GM13976 (cell line): ENCODE measurements around the gene TLE5.

Source experiments
- DNase-seq: peaks from one replicate; pipeline ENCODE4 v3.0.0; 2012; ENCODE audit warnings: low spot score
- CTCF ChIP-seq: IDR thresholded peaks from 2 replicates; pipeline ENCODE4 v1.5.1; 2012; ENCODE audit warnings: borderline replicate concordance, mild to moderate bottlenecking; ENCODE audit not compliant: insufficient read depth; ENCODE audit errors: extremely low read depth, missing control alignments, control extremely low read depth
- in situ Hi-C: fragments of 300-500 bp; cut with MboI; formaldehyde crosslinking; loops from one replicate; pipeline ENCODE4 v1.12.0; 2022; ENCODE audit warnings: low sequenced_read_pairs, mixed read lengths, inconsistent platforms; ENCODE audit not compliant: unreplicated experiment

Gene TLE5

GRCh38 chr19:3062165-3063105 is at the start of gene TLE5:
Gene TLE5, minus strand, starts transcription at chr19:3062495. Its CDS starts 295 bp downstream, at chr19:3062200.
- TF ChIP-seq CTCF = no peak
- in situ Hi-C loops = no loop called here
- DNase-seq = peak; percentile 88

- no peak for TF ChIP-seq CTCF
- DNase-seq = no peak
- in situ Hi-C loops = no loop called here
Observed at GRCh38 chr19:3111586-3112247, 49.4 kb upstream of the TLE5 start.

GRCh38 chr19:3110126-3110825 is 48.0 kb upstream of the TLE5 start:
- DNase-seq = no peak
- in situ Hi-C loops = no loop called here
- no peak for TF ChIP-seq CTCF

GRCh38 chr19:3109491-3109890 is 47.2 kb upstream of the TLE5 start:
- in situ Hi-C loops = loop anchor here (10.0 kb wide), 1 partner anchor 155 kb away; no protein-coding TSS in a partner anchor
- no peak for TF ChIP-seq CTCF
- DNase-seq = no peak

- in situ Hi-C loops = loop anchor here (10.0 kb wide), 1 partner anchor 154 kb away; no protein-coding TSS in a partner anchor
Observed at GRCh38 chr19:3108775-3109174, 46.5 kb upstream of the TLE5 start.

More at GRCh38 chr19:3108775-3109174, 46.5 kb upstream of the TLE5 start:
- DNase-seq = peak; percentile 82
- peak; percentile 88 for TF ChIP-seq CTCF
